K562 (cell line): ENCODE results near the gene STIL.

ENCODE experiments used
- MYC ChIP-seq, 2 experiments: fragments of 250-450 bp in 1 of 2; sonication (Bioruptor Pico) in 1 of 2; IDR thresholded peaks; 2 replicates each; pipeline versions ENCODE4 v1.5.1 to v1.6.1; 2012 to 2021; ENCODE audit warnings: low read depth in 2 of 2, borderline replicate concordance in 1 of 2, improper control_type of control experiment in 1 of 2, low read length in 1 of 2, mild to moderate bottlenecking in 1 of 2, moderate library complexity in 1 of 2
- POLR2AphosphoS5 ChIP-seq: IDR thresholded peaks from 2 replicates; pipeline ENCODE4 v1.6.1; 2011; ENCODE audit warnings: mild to moderate bottlenecking, low read depth, low read length, moderate library complexity; ENCODE audit not compliant: control insufficient read depth, insufficient read depth
- RFX5 ChIP-seq: IDR thresholded peaks from 2 replicates; pipeline ENCODE4 v1.6.1; 2011; ENCODE audit warnings: low read depth, mild to moderate bottlenecking, improper control_type of control experiment, low read length
- SP1 ChIP-seq: sonication (generic); formaldehyde crosslinking; IDR thresholded peaks from 2 replicates; pipeline ENCODE4 v1.8.1; 2022; ENCODE audit warnings: mild to moderate bottlenecking, missing genetic modification reagents
- TARDBP ChIP-seq: fragments of 450-650 bp; IDR thresholded peaks from 2 replicates; pipeline ENCODE4 v1.6.1; 2016

GRCh38 chr1:47317841-47318240 is 3.9 kb upstream of the STIL start:
- TF ChIP-seq POLR2AphosphoS5 (no peak), MYC (IDR thresholded peaks at IDR 0.05; ENCODE audit: low read depth, low read length) (no peak), MYC (CRISPR knock-in tag; IDR thresholded peaks at IDR 0.05; ENCODE audit: borderline replicate concordance, low read depth) (no peak), TARDBP (no peak), RFX5 (no peak), SP1 (CRISPR knock-in tag) (no peak)
